Daoy (cell line): ENCODE data around the gene TOMM40L. TPM values are rescaled to one million over a fixed set of nuclear protein-coding genes. Genes with fewer than 3 reads are reported as not detected.
A peak's percentile ranks its signal among the peaks of the same experiment; 100 is the strongest.
"Not testable (repeated sequence)": the region's sequence is repeated elsewhere in the genome, so short reads cannot be mapped to it uniquely, and the experiment has no call there.

Experiments
- DNase-seq: peaks from one replicate; pipeline ENCODE4 v3.0.0-alpha.2; 2015; ENCODE audit warnings: low read depth
- total RNA-seq: library from RNA; depleted of rRNA; stranded (reverse); fragments of >200 nt; shearing (Covaris generic); gene quantifications from 2 replicates; pipeline ENCODE4 v1.2.3, GENCODE V29; 2014; rRNA removed

TOMM40L gene
- total RNA-seq, 1 experiment from 2014 or later: 11.8 TPM

DNA sequence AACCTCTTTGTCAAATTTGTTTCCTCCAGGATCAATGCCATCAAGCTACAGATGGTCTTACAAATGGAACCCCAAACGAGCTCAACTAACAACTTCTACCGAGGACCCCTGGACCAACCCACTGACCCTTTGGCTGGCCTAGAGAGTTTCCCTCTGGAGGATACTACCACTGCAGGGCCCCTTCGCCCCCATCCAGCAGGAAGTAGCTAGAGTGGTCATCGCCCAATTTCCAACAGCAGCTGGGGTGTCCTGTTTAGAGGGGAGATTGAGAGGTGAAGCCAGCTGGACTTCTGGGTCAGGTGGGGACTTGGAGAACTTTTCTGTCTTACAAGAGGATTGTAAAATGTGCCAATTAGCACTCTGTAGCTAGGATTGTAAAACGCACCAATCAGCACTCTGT is 31.2 kb downstream of the TOMM40L start:
- not testable (repeated sequence) for DNase-seq

GRCh38 chr1:161258439-161259344 is 32.8 kb downstream of the TOMM40L start, which contains the start of gene PCP4L1:
Gene PCP4L1 (plus strand): TSS chr1:161258745. CDS start chr1:161258975, 230 bp downstream.
- DNase-seq: peak; percentile 68

- DNase-seq: no peak
Observed at GRCh38 chr1:161259345-161259702, 33.5 kb downstream of the TOMM40L start.

GRCh38 chr1:161259765-161260164 is 33.9 kb downstream of the TOMM40L start:
- no peak for DNase-seq

DNA sequence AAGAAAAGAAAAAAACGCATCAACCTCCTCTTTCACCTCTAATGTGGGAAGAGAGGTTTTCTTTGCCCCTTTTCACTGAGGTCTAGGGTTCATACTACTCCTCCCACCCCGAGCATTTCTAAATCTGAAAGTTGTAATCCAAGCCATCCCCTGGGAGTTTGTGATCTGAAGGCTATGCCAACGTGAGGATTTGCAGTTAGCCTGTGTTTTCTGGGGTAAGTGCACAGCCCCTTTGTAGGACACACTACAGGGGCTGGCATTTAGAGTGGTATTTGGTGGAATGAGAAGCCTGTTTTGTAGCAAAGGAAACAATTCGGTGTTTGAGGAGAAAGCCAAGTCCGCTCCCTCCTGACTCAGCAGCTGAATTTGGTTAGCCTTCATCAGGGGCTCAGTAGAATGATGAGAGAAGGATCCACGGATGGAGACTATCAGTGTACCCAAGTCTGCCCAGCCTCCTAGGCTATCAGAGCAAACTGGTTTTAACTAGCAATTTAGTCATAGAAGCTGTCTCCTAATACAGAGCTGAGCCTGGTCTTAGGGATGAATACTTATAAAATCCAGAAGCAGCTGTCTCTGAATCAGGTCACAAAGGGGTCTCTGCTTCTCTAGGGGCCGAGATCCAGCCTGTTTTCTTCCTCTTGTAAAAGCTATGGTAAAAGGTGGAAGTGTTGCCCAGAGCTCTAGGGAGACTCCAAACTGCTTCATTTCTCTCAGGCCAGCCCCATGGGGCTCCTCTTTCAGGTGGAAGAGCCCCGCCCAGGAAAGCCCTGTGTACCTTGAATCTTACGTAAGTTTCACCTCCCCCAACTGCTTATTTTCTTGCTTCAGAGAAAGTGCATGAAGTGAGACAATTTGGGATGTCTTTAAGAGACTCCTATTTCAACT is 34.8 kb downstream of the TOMM40L start:
- no peak for DNase-seq

DNA sequence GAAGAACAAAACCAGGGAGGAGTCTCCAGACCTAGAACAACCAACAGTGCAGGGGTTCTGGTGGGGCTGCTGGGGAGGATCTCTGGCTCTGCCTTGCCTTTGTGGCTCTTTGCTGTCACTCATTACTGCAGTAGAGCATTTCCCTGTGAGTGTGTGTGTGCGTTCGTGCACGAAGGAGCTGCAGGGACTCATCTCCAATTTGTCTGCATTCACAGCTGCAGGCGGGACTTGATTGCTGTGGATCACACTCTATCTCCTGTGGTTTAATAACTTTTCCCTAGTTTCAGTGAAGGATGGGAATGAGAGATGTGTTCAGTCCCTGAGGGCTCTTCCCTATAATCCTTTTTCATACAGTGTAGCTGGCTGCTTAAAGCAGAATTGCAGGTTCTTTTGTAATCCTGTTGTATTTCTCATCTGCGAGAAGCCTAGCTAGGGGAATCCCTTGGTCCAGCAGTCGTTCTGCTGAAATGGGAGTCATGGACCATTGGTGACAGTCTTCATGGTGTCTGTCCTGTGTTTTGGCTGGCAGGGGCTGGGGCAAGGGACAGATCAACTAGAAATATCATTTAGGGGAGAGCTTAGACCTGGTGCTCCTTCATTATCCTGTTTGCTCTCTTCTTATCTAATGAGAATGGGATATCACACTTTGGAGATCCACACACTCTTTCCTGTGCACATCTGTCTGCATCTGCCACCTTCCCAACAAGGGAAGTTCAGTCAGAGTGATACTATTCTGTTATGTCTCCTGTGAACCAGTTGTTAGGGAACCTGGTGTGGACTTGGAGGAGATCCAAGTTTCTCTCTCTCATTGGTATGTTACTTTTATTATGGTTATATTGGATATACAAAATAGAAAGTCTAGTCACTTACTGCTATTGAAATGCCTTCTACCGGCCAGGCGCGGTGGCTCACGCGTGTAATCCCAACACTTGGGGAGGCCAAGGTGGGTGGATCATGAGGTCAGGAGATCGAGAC is 35.7 kb downstream of the TOMM40L start:
- DNase-seq: no peak

GRCh38 chr1:161265305-161265704 is 39.4 kb downstream of the TOMM40L start:
- no peak for DNase-seq

DNA sequence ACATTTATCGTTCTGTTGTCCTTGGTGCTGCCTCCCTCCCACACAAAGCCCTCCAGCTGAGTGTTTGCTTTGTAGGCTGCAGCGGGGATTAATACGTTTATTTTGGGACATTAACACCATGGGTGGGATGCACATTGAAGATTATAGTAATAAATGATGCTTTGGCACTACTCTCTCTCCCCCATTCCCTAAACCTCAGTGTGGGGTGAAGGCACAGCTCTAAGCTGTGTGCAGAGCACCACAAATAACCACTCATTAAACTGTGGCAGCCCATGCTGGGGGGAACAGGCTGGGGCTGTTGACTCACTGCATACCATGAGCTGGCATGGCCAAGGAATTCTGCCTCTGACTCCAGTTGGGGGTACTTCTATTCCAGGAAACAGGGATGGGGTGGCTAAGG is 40.3 kb downstream of the TOMM40L start:
- DNase-seq: peak; percentile 71

DNA sequence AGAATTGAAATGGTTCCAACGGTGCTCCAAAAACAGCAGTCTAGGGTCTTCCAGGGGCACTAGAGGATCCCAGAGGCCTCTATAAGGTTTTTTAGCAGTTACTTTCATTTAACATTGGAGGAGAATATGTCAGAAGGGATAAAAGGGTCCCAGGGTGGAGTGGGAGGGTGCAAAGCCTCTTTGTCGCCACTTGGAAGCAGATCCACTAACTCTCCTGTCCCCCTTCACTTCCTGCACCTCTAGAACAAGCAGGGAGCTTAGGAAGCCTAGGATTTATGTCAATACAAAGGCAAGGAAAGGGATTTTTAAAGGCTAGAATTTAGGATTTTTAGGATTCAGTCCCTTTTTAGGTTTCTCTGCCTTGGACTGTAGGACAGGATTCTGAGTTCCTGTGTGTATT is 41.0 kb downstream of the TOMM40L start:
- no peak for DNase-seq

- DNase-seq: no peak
Observed at GRCh38 chr1:161267321-161267720, 41.5 kb downstream of the TOMM40L start.

DNA sequence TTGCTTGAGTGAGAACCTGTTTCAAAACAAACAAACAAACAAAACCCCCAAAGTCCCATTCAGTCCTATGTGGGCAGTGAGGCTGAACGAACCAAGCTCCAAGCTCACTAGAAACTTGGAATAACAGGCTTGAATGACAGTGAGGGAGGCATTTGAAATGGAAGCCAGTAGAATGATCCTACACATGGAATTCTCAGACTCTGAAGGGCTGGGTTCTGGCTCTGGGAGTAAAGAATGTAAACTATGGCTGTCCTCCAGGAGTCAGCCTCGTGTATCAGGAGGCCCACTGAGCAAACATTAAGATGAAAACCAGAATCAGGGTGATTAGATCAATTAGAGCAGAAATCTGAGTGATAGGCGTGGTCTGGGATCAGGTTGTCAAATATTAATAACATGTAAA is 47.5 kb downstream of the TOMM40L start:
- no peak for DNase-seq

DNA sequence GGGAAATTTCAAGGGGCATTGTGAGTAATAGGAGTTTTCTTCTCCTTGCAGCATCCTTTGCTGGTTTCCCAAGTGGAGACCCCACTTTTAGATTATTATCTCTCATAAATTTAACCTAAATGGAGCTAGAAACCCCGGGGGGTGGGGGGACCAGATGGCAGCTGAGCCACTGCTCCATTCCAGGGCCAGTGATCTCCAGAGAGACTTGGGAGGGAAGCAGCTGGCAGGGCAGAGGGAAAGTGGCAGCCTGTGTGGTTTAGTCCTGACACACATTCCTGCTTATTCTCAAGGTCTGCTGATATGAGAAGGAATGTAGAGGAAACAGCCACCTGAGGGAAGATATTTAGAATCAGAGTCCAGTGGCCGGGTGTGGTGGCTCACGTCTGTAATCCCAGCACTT is 49.0 kb downstream of the TOMM40L start:
- no peak for DNase-seq

Other genes starting within 250 kb of the TOMM40L start
- 7.1 and 18.5 TPM in 2 replicates for gene F11R, start 204.9 kb upstream of the TOMM40L start, total RNA-seq
- gene TSTD1, start 187.1 kb upstream of the TOMM40L start, total RNA-seq: 0.17 TPM in 1 of 2 replicates, not detected in the other
- 78.4 and 89.1 TPM in 2 replicates for gene USF1, start 180.1 kb upstream of the TOMM40L start, total RNA-seq
- gene ARHGAP30, start 156.2 kb upstream of the TOMM40L start, total RNA-seq: 0.11 TPM in 1 of 2 replicates, not detected in the other
- 0.29 TPM in 1 of 2 replicates, not detected in the other for gene NECTIN4, start 136.5 kb upstream of the TOMM40L start, total RNA-seq
- gene KLHDC9, start 127.7 kb upstream of the TOMM40L start, total RNA-seq: not detected in 2 replicates
- 97.9 and 213 TPM in 2 replicates for gene PFDN2, start 108.0 kb upstream of the TOMM40L start, total RNA-seq
- 16.3 and 17.4 TPM in 2 replicates for gene NIT1, start 108.0 kb upstream of the TOMM40L start, total RNA-seq
- 22.0 and 24.2 TPM in 2 replicates for gene DEDD, start 93.4 kb upstream of the TOMM40L start, total RNA-seq
- 102 and 133 TPM in 2 replicates for gene UFC1, start 72.1 kb upstream of the TOMM40L start, total RNA-seq
- gene USP21, start 66.6 kb upstream of the TOMM40L start, total RNA-seq: 6.2 and 13.5 TPM in 2 replicates
- 6.8 and 10.9 TPM in 2 replicates for gene PPOX, start 59.6 kb upstream of the TOMM40L start, total RNA-seq
- 31.8 and 43.9 TPM in 2 replicates for gene B4GALT3, start 48.6 kb upstream of the TOMM40L start, total RNA-seq
- 0.68 and 0.91 TPM in 2 replicates for gene ADAMTS4, start 27.0 kb upstream of the TOMM40L start, total RNA-seq
- 157 and 168 TPM in 2 replicates for gene NDUFS2, start 23.7 kb upstream of the TOMM40L start, total RNA-seq
- 1.5 TPM in 1 of 2 replicates, not detected in the other for gene FCER1G, start 10.8 kb upstream of the TOMM40L start, total RNA-seq
- not detected in 2 replicates for gene APOA2, start 2.4 kb upstream of the TOMM40L start, total RNA-seq
- not detected in 2 replicates for gene NR1I3, start 12.1 kb downstream of the TOMM40L start, total RNA-seq
- 0.06 TPM in 1 of 2 replicates, not detected in the other for gene PCP4L1, start 32.7 kb downstream of the TOMM40L start, total RNA-seq
- 0.57 TPM in 1 of 2 replicates, not detected in the other for gene MPZ, start 83.9 kb downstream of the TOMM40L start, total RNA-seq
- 20.6 and 22.5 TPM in 2 replicates for gene SDHC, start 88.3 kb downstream of the TOMM40L start, total RNA-seq
- not detected in 2 replicates for gene CFAP126, start 141.8 kb downstream of the TOMM40L start, total RNA-seq